Large intestine (tissue), 3 donors: ENCODE measurements around the gene CPVL. TPM values are rescaled to one million over a fixed set of nuclear protein-coding genes. Genes with fewer than 3 reads are reported as not detected.

Experiments
- DNase-seq, 2 donors: peaks; one replicate each; pipeline versions ENCODE4 v3.0.0 to v3.0.0-alpha.2; 2013
- H3K27ac ChIP-seq: one replicate; pipeline ENCODE4 v1.5.1; 2013; ENCODE audit warnings: low read length
- H3K27me3 ChIP-seq: 2 replicates; pipeline ENCODE4 v1.6.1; 2013; ENCODE audit warnings: low read length; ENCODE audit not compliant: control insufficient read depth, insufficient read depth
- H3K36me3 ChIP-seq: 2 replicates; pipeline ENCODE4 v1.6.1; 2013; ENCODE audit warnings: low read length; ENCODE audit not compliant: control insufficient read depth, insufficient read depth
- H3K4me1 ChIP-seq: one replicate; pipeline ENCODE4 v1.6.1; 2013; ENCODE audit warnings: low read length; ENCODE audit not compliant: control insufficient read depth, insufficient read depth
- H3K4me3 ChIP-seq: one replicate; pipeline ENCODE4 v1.5.1; 2013; ENCODE audit warnings: low read length
- H3K9me3 ChIP-seq: one replicate; pipeline ENCODE4 v1.6.1; 2013; ENCODE audit warnings: mild to moderate bottlenecking, low read depth, low read length, moderate library complexity; ENCODE audit not compliant: control insufficient read depth
- WGBS: methylation state at CpG from one replicate; pipeline ENCODE4 v1.1.5; 2013; ENCODE audit warnings: low lambda C conversion rate; ENCODE audit not compliant: insufficient coverage; 5-methylcytosine and 5-hydroxymethylcytosine counted together
- polyA plus RNA-seq: library from polyadenylated mRNA; unstranded; fragments of 120-200 nt; gene quantifications from one replicate; pipeline ENCODE4 v1.2.1, GENCODE V29; 2013

CPVL gene
- polyA plus RNA-seq, 1 donor = 333 TPM

- no peak for DNase-seq
Measured at GRCh38 chr7:29078311-29079260, 67.8 kb downstream of the CPVL start.

DNA sequence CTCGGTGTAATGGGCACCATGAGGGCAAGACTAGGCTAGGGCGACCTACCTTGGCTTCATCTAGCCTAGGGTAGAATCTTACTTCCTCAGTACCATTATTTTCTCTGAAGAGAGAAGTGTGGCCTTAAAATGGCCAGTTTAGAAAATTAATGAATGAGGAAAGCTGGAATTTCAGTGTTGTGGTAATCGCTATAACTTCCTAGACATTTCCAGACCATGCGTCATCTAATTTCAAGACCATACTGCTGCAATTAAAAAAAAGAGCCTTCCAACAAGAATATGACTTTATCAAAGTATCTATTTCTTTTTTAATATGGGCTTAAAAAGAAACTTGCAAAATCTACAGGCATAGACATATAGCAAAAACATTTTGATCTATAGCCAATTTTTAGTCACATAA, 68.5 kb downstream of the CPVL start:
- no peaks in the 10 kb centered on the region for H3K27me3 ChIP-seq
- no peaks in the 10 kb centered on the region for H3K36me3 ChIP-seq
- H3K27ac ChIP-seq = no peak overlapping the region
- no peaks in the 10 kb centered on the region for H3K9me3 ChIP-seq
- no peaks in the 10 kb centered on the region for H3K4me1 ChIP-seq
- no CpG with 5 or more reads among the region's 4 CpGs for WGBS
- no peak overlapping the region for H3K4me3 ChIP-seq
- DNase-seq = no peak

More at GRCh38 chr7:29078311-29079260, 67.8 kb downstream of the CPVL start:
- H3K4me3 ChIP-seq = no peak overlapping the region
- 90% methylated on average over 2 of the region's 4 CpGs for WGBS
- H3K36me3 ChIP-seq = peaks cover 2% of the 10 kb centered on the region
- no peaks in the 10 kb centered on the region for H3K27me3 ChIP-seq
- no peaks in the 10 kb centered on the region for H3K9me3 ChIP-seq
- no peak overlapping the region for H3K27ac ChIP-seq
- H3K4me1 ChIP-seq = no peaks in the 10 kb centered on the region

GRCh38 chr7:29077176-29077575, 69.2 kb downstream of the CPVL start:
- H3K4me3 ChIP-seq = no peak overlapping the region
- no peaks in the 10 kb centered on the region for H3K9me3 ChIP-seq
- H3K27ac ChIP-seq = no peak overlapping the region
- no peaks in the 10 kb centered on the region for H3K4me1 ChIP-seq
- H3K27me3 ChIP-seq = no peaks in the 10 kb centered on the region
- H3K36me3 ChIP-seq = no peaks in the 10 kb centered on the region
- no peak for DNase-seq

GRCh38 chr7:29076631-29077030, 69.7 kb downstream of the CPVL start:
- DNase-seq = no peak
- H3K4me1 ChIP-seq = no peaks in the 10 kb centered on the region
- no peaks in the 10 kb centered on the region for H3K9me3 ChIP-seq
- H3K27ac ChIP-seq = no peak overlapping the region
- no peaks in the 10 kb centered on the region for H3K36me3 ChIP-seq
- WGBS = 83% methylated on average over 4 of the region's 5 CpGs
- H3K4me3 ChIP-seq = no peak overlapping the region
- no peaks in the 10 kb centered on the region for H3K27me3 ChIP-seq

GRCh38 chr7:29075606-29076005, 70.7 kb downstream of the CPVL start:
- Histone ChIP-seq H3K9me3 (no peaks in the 10 kb centered on the region), H3K4me3 (no peak overlapping the region), H3K36me3 (no peaks in the 10 kb centered on the region), H3K27ac (no peak overlapping the region), H3K27me3 (no peaks in the 10 kb centered on the region), H3K4me1 (no peaks in the 10 kb centered on the region)
- DNase-seq = no peak
- WGBS = no CpG with 5 or more reads among the region's 1 CpG

GRCh38 chr7:29071203-29071874, 75.0 kb downstream of the CPVL start:
- Histone ChIP-seq H3K27ac (no peak overlapping the region), H3K4me3 (no peak overlapping the region), H3K27me3 (no peaks in the 10 kb centered on the region), H3K36me3 (peaks cover 2% of the 10 kb centered on the region), H3K4me1 (no peaks in the 10 kb centered on the region), H3K9me3 (no peaks in the 10 kb centered on the region)
- no peak for DNase-seq
- no CpG with 5 or more reads among the region's 5 CpGs for WGBS

- WGBS = no CpG with 5 or more reads among the region's 2 CpGs
Measured at GRCh38 chr7:29066641-29067040, 79.7 kb downstream of the CPVL start.

DNA sequence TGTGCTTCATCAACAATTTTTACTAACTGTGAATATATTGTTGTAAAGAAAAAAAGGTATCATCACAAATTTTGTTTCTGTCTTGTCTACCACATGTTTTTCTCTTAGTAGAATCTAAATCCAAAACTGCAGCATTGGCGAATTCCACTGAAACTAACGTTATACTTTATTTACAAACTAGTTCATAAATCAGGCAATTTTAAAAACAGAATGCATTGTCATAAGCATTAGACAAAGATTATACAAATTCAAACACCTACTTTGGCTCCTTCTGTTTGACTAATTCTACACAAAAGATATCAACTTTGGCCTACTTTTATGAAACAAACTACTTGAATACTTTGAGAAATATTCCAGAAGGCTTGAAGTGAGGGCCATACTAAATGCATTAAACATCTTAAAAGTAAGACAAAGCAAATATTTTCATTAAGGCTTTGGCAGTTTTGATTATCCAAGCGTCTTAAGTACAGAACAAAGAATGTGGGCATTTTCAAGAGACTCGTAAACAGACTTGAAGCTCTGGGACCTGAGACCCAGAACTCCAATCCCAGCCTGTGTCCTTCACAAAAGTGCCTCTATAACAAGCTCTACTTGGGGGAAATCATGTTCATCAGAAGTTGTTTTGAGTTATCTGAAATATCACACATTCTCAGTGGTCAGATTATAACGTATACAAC, 81.0 kb downstream of the CPVL start:
- H3K27ac ChIP-seq = no peak overlapping the region

More at GRCh38 chr7:29066641-29067040, 79.7 kb downstream of the CPVL start:
- Histone ChIP-seq H3K4me1 (no peaks in the 10 kb centered on the region), H3K27me3 (no peaks in the 10 kb centered on the region), H3K27ac (no peak overlapping the region), H3K4me3 (no peak overlapping the region), H3K36me3 (peaks cover 3% of the 10 kb centered on the region), H3K9me3 (no peaks in the 10 kb centered on the region)
- no peak for DNase-seq

GRCh38 chr7:29063872-29064271, 82.5 kb downstream of the CPVL start:
- Histone ChIP-seq H3K9me3 (no peaks in the 10 kb centered on the region), H3K4me1 (no peaks in the 10 kb centered on the region), H3K36me3 (peaks cover 3% of the 10 kb centered on the region), H3K27ac (no peak overlapping the region), H3K27me3 (no peaks in the 10 kb centered on the region), H3K4me3 (no peak overlapping the region)
- no CpG with 5 or more reads among the region's 2 CpGs for WGBS
- no peak for DNase-seq

More for the DNA sequence above, 81.0 kb downstream of the CPVL start:
- H3K9me3 ChIP-seq = no peaks in the 10 kb centered on the region
- no peak for DNase-seq
- H3K27me3 ChIP-seq = no peaks in the 10 kb centered on the region
- no peak overlapping the region for H3K4me3 ChIP-seq
- H3K4me1 ChIP-seq = no peaks in the 10 kb centered on the region
- peaks cover 3% of the 10 kb centered on the region for H3K36me3 ChIP-seq
- WGBS = 84% methylated on average over 3 of the region's 5 CpGs

GRCh38 chr7:29063236-29063635, 83.1 kb downstream of the CPVL start:
- no peaks in the 10 kb centered on the region for H3K9me3 ChIP-seq
- H3K4me3 ChIP-seq = no peak overlapping the region
- no peaks in the 10 kb centered on the region for H3K27me3 ChIP-seq
- peaks cover 3% of the 10 kb centered on the region for H3K36me3 ChIP-seq
- no peak for DNase-seq
- H3K27ac ChIP-seq = no peak overlapping the region
- no peaks in the 10 kb centered on the region for H3K4me1 ChIP-seq
- WGBS = 90% methylated on average over 2 of the region's 3 CpGs
